ENCODE measurements around the gene UGT1A8.

Gene UGT1A8

GRCh38 chr2:233658610-233659009 lies 41.2 kb downstream of the UGT1A8 start:
- no peak for TF ChIP-seq CTCF (IDR thresholded peaks at IDR 0.05; ENCODE audit: insufficient read depth, low read depth, low read length, missing control alignments)
- H3K4me3 ChIP-seq (ENCODE audit: low read depth, low read length): no peak overlapping the region
- DNase-seq (ENCODE audit: low read depth): no peak

GRCh38 chr2:233663911-233664310 lies 46.5 kb downstream of the UGT1A8 start:
- no peak for DNase-seq (ENCODE audit: low read depth)
- no peak for TF ChIP-seq CTCF (IDR thresholded peaks at IDR 0.05; ENCODE audit: insufficient read depth, low read depth, low read length, missing control alignments)
- H3K4me3 ChIP-seq (ENCODE audit: low read depth, low read length): no peak overlapping the region

- no peak for DNase-seq (ENCODE audit: low read depth)
- no peak for TF ChIP-seq CTCF (IDR thresholded peaks at IDR 0.05; ENCODE audit: insufficient read depth, low read depth, low read length, missing control alignments)
- no peak overlapping the region for H3K4me3 ChIP-seq (ENCODE audit: low read depth, low read length)
These were observed 51.3 kb downstream of the UGT1A8 start for GRCh38 chr2:233668605-233669260.

- DNase-seq (ENCODE audit: low read depth): no peak
- no peak within 1 kb of the TSS for H3K4me3 ChIP-seq (ENCODE audit: low read depth, low read length)
- TF ChIP-seq CTCF (IDR thresholded peaks at IDR 0.05; ENCODE audit: insufficient read depth, low read depth, low read length, missing control alignments): no peak
These were observed 54.1 kb downstream of the UGT1A8 start, which contains the start of gene UGT1A9 for GRCh38 chr2:233671290-233672161. Gene UGT1A9 (plus strand): TSS chr2:233671898. CDS start chr2:233671935, 37 bp downstream.

GRCh38 chr2:233672886-233673285 lies 55.5 kb downstream of the UGT1A8 start:
- no peak for DNase-seq (ENCODE audit: low read depth)
- no peak for TF ChIP-seq CTCF (IDR thresholded peaks at IDR 0.05; ENCODE audit: insufficient read depth, low read depth, low read length, missing control alignments)
- H3K4me3 ChIP-seq (ENCODE audit: low read depth, low read length): no peak overlapping the region

- no peak for DNase-seq (ENCODE audit: low read depth)
- no peak for TF ChIP-seq CTCF (IDR thresholded peaks at IDR 0.05; ENCODE audit: insufficient read depth, low read depth, low read length, missing control alignments)
- H3K4me3 ChIP-seq (ENCODE audit: low read depth, low read length): no peak overlapping the region
These were observed 56.5 kb downstream of the UGT1A8 start for GRCh38 chr2:233673896-233674295.
